ENCODE measurements around the gene SEMA3E. TPM values are rescaled to one million over a fixed set of nuclear protein-coding genes. Genes with fewer than 3 reads are reported as not detected.
"Not testable (repeated sequence)": the region's sequence is repeated elsewhere in the genome, so short reads cannot be mapped to it uniquely, and the experiment has no call there.

Gene SEMA3E
- polyA plus RNA-seq, 1 donor from 2014 or later: 0.98 TPM

GRCh38 chr7:83442911-83443310, 206.0 kb downstream of the SEMA3E start:
- Histone ChIP-seq H3K9me3 (ENCODE audit: low read length) (no peaks in the 10 kb centered on the region), H3K36me3 (ENCODE audit: insufficient read depth, low read length) (no peaks in the 10 kb centered on the region), H3K9ac (ENCODE audit: low read length) (no peak overlapping the region), H3K9me2 (ENCODE audit: insufficient read depth, low read length) (no peaks in the 10 kb centered on the region), H2AFZ (ENCODE audit: low read depth, low read length) (no peak overlapping the region), H3K79me2 (replicated peaks; ENCODE audit: insufficient read depth, low read length) (no peaks in the 10 kb centered on the region), H4K20me1 (ENCODE audit: insufficient read depth) (no peaks in the 10 kb centered on the region), H3K27me3 (ENCODE audit: insufficient read depth, low read depth, low read length) (no peaks in the 10 kb centered on the region), H3K4me2 (ENCODE audit: low read length) (no peak overlapping the region), H3K4me3 (ENCODE audit: low read length) (no peak overlapping the region), H3K27ac (ENCODE audit: low read length) (no peak overlapping the region), H3F3A (ENCODE audit: insufficient read depth, low read length, poor library complexity, severe bottlenecking) (no peaks in the 10 kb centered on the region)
- TF ChIP-seq POLR2AphosphoS5 (IDR thresholded peaks at IDR 0.05) (no peak), RAD21 (conservative IDR thresholded peaks at IDR 0.05) (no peak)
- TF ChIP-seq, protein P1, sequence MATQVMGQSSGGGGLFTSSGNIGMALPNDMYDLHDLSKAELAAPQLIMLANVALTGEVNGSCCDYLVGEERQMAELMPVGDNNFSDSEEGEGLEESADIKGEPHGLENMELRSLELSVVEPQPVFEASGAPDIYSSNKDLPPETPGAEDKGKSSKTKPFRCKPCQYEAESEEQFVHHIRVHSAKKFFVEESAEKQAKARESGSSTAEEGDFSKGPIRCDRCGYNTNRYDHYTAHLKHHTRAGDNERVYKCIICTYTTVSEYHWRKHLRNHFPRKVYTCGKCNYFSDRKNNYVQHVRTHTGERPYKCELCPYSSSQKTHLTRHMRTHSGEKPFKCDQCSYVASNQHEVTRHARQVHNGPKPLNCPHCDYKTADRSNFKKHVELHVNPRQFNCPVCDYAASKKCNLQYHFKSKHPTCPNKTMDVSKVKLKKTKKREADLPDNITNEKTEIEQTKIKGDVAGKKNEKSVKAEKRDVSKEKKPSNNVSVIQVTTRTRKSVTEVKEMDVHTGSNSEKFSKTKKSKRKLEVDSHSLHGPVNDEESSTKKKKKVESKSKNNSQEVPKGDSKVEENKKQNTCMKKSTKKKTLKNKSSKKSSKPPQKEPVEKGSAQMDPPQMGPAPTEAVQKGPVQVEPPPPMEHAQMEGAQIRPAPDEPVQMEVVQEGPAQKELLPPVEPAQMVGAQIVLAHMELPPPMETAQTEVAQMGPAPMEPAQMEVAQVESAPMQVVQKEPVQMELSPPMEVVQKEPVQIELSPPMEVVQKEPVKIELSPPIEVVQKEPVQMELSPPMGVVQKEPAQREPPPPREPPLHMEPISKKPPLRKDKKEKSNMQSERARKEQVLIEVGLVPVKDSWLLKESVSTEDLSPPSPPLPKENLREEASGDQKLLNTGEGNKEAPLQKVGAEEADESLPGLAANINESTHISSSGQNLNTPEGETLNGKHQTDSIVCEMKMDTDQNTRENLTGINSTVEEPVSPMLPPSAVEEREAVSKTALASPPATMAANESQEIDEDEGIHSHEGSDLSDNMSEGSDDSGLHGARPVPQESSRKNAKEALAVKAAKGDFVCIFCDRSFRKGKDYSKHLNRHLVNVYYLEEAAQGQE (IDR thresholded peaks at IDR 0.05; ENCODE audit: borderline replicate concordance): no peak

- Histone ChIP-seq H3F3A (ENCODE audit: insufficient read depth, low read length, poor library complexity, severe bottlenecking) (no peaks in the 10 kb centered on the region), H3K9ac (ENCODE audit: low read length) (no peak overlapping the region), H3K4me3 (ENCODE audit: low read length) (no peak overlapping the region), H3K36me3 (ENCODE audit: insufficient read depth, low read length) (no peaks in the 10 kb centered on the region), H3K9me2 (ENCODE audit: insufficient read depth, low read length) (no peaks in the 10 kb centered on the region), H3K27ac (ENCODE audit: low read length) (no peak overlapping the region), H3K27me3 (ENCODE audit: insufficient read depth, low read depth, low read length) (no peaks in the 10 kb centered on the region), H3K79me2 (replicated peaks; ENCODE audit: insufficient read depth, low read length) (no peaks in the 10 kb centered on the region), H2AFZ (ENCODE audit: low read depth, low read length) (no peak overlapping the region), H4K20me1 (ENCODE audit: insufficient read depth) (no peaks in the 10 kb centered on the region), H3K9me3 (ENCODE audit: low read length) (no peaks in the 10 kb centered on the region), H3K4me2 (ENCODE audit: low read length) (no peak overlapping the region)
- no peak for TF ChIP-seq TAF1 (IDR thresholded peaks at IDR 0.05; ENCODE audit: low read depth)
- TF ChIP-seq MXI1 (conservative IDR thresholded peaks at IDR 0.05; ENCODE audit: poor library complexity, severe bottlenecking): no peak
- TF ChIP-seq EZH2 (IDR thresholded peaks at IDR 0.05; ENCODE audit: borderline replicate concordance, insufficient read depth, low read length, poor library complexity, severe bottlenecking): no peak
- TF ChIP-seq SMC3 (conservative IDR thresholded peaks at IDR 0.05; ENCODE audit: poor library complexity): no peak
- TF ChIP-seq EP300 (conservative IDR thresholded peaks at IDR 0.05; ENCODE audit: poor library complexity, severe bottlenecking): no peak
- no peak for TF ChIP-seq RAD21 (conservative IDR thresholded peaks at IDR 0.05)
- TF ChIP-seq, protein P1 (IDR thresholded peaks at IDR 0.05; ENCODE audit: borderline replicate concordance): no peak
- no peak for TF ChIP-seq POLR2AphosphoS5 (IDR thresholded peaks at IDR 0.05)
- no peak for TF ChIP-seq CTCF (IDR thresholded peaks at IDR 0.05; ENCODE audit: poor library complexity, severe bottlenecking)
Measured at GRCh38 chr7:83439026-83439425, 209.9 kb downstream of the SEMA3E start.

GRCh38 chr7:83430289-83430688, 218.7 kb downstream of the SEMA3E start:
- not testable (repeated sequence) for H3K36me3 ChIP-seq (ENCODE audit: insufficient read depth, low read length); H3K9me3 ChIP-seq (ENCODE audit: low read length); H3K27ac ChIP-seq (ENCODE audit: low read length); H4K20me1 ChIP-seq (ENCODE audit: insufficient read depth); H3F3A ChIP-seq (ENCODE audit: insufficient read depth, low read length, poor library complexity, severe bottlenecking); H3K4me3 ChIP-seq (ENCODE audit: low read length); H3K9ac ChIP-seq (ENCODE audit: low read length); H3K4me2 ChIP-seq (ENCODE audit: low read length); H2AFZ ChIP-seq (ENCODE audit: low read depth, low read length); H3K9me2 ChIP-seq (ENCODE audit: insufficient read depth, low read length); H3K27me3 ChIP-seq (ENCODE audit: insufficient read depth, low read depth, low read length); H3K79me2 ChIP-seq (replicated peaks; ENCODE audit: insufficient read depth, low read length)

All from neural cell (in vitro differentiated cells).